HepG2 (cell line): ENCODE results near the gene SCRN3. TPM values are rescaled to one million over a fixed set of nuclear protein-coding genes. Genes with fewer than 3 reads are reported as not detected.

Source experiments
- BCL3 ChIP-seq: sonication (generic); formaldehyde crosslinking; IDR thresholded peaks from 2 replicates; pipeline ENCODE4 v1.5.1; 2020; ENCODE audit warnings: mild to moderate bottlenecking, missing genetic modification reagents, moderate library complexity
- CREBL2 ChIP-seq: sonication (generic); formaldehyde crosslinking; IDR thresholded peaks from 2 replicates; pipeline ENCODE4 v1.8.1; 2023; ENCODE audit warnings: missing genetic modification reagents, mild to moderate bottlenecking, borderline replicate concordance
- GATAD1 ChIP-seq: IDR thresholded peaks from 2 replicates; pipeline ENCODE4 v1.6.1; 2016; ENCODE audit warnings: missing genetic modification reagents, missing compliant biosample characterization
- HES4 ChIP-seq: sonication (generic); formaldehyde crosslinking; IDR thresholded peaks from 2 replicates; pipeline ENCODE4 v1.9.0; 2021; ENCODE audit warnings: mild to moderate bottlenecking, missing genetic modification reagents, borderline replicate concordance
- MYC ChIP-seq: sonication (generic); formaldehyde crosslinking; IDR thresholded peaks from 2 replicates; pipeline ENCODE4 v1.9.0; 2021; ENCODE audit warnings: missing genetic modification reagents, borderline replicate concordance
- RBAK ChIP-seq: sonication (generic); formaldehyde crosslinking; IDR thresholded peaks from 2 replicates; pipeline ENCODE4 v1.5.1; 2020; ENCODE audit warnings: mild to moderate bottlenecking, missing genetic modification reagents
- SATB2 ChIP-seq: sonication (generic); formaldehyde crosslinking; IDR thresholded peaks from 2 replicates; pipeline ENCODE4 v1.5.0; 2020; ENCODE audit warnings: missing genetic modification reagents
- SMAD3 ChIP-seq: sonication (generic); formaldehyde crosslinking; IDR thresholded peaks from 2 replicates; pipeline ENCODE4 v1.4.0; 2020; ENCODE audit warnings: missing genetic modification reagents
- SMARCC2 ChIP-seq: fragments of 450-650 bp; IDR thresholded peaks from 2 replicates; pipeline ENCODE4 v1.6.1; 2017; ENCODE audit warnings: antibody characterized with exemption, mild to moderate bottlenecking
- TFDP1 ChIP-seq: IDR thresholded peaks from 2 replicates; pipeline ENCODE4 v1.6.1; 2016; ENCODE audit warnings: missing compliant biosample characterization, missing genetic modification reagents, borderline replicate concordance
- TFDP2 ChIP-seq: sonication (generic); formaldehyde crosslinking; IDR thresholded peaks from 2 replicates; pipeline ENCODE4 v1.4.0; 2020; ENCODE audit warnings: missing genetic modification reagents
- ZBTB39 ChIP-seq: sonication (generic); formaldehyde crosslinking; IDR thresholded peaks from 2 replicates; pipeline ENCODE4 v1.5.0; 2020; ENCODE audit warnings: missing genetic modification reagents
- ZNF34 ChIP-seq: sonication (generic); formaldehyde crosslinking; IDR thresholded peaks from 2 replicates; pipeline ENCODE4 v1.4.0; 2020; ENCODE audit warnings: mild to moderate bottlenecking, missing genetic modification reagents, borderline replicate concordance
- ZNF383 ChIP-seq: sonication (generic); formaldehyde crosslinking; IDR thresholded peaks from 2 replicates; pipeline ENCODE4 v1.4.0; 2020; ENCODE audit warnings: missing genetic modification reagents, mild to moderate bottlenecking, borderline replicate concordance
- ZNF572 ChIP-seq: sonication (generic); formaldehyde crosslinking; IDR thresholded peaks from 2 replicates; pipeline ENCODE4 v1.5.1; 2020; ENCODE audit warnings: mild to moderate bottlenecking, missing genetic modification reagents
- ZNF780A ChIP-seq: sonication (generic); formaldehyde crosslinking; IDR thresholded peaks from 2 replicates; pipeline ENCODE4 v1.8.0; 2022; ENCODE audit warnings: mild to moderate bottlenecking, missing genetic modification reagents, moderate library complexity
- polyA plus RNA-seq, 8 experiments: library from polyadenylated mRNA; depleted of rRNA in 3 of 8; stranded (reverse) in 7 of 8; unstranded in 1 of 8; fragments of >200 nt; fragmentation: Illumina TruSeq in 4 of 8; extraction: Trizol in 4 of 8; gene quantifications; 2 replicates each; pipeline versions ENCODE4 v1.2.1 to v1.2.3, GENCODE V29; 2011 to 2016; ENCODE audit warnings: low read depth in 4 of 8, missing spikeins in 1 of 8, mixed read lengths in 1 of 8; ENCODE audit not compliant: insufficient read depth in 1 of 8
- total RNA-seq, 5 experiments: library from RNA; depleted of rRNA; stranded (reverse); fragments of >200 nt; fragmentation: Illumina TruSeq; extraction: Trizol; gene quantifications; 2 replicates each; pipeline ENCODE4 v1.2.3, GENCODE V29; 2016; ENCODE audit warnings: low read depth in 1 of 5
- TF ChIP-seq, protein P1 (sequence below): sonication (generic); formaldehyde crosslinking; IDR thresholded peaks from 2 replicates; pipeline ENCODE4 v1.4.0; 2020; ENCODE audit warnings: missing genetic modification reagents
- TF ChIP-seq, protein P2 (sequence below): sonication (generic); formaldehyde crosslinking; IDR thresholded peaks from 2 replicates; pipeline ENCODE4 v1.5.0; 2020; ENCODE audit warnings: missing genetic modification reagents, mild to moderate bottlenecking, borderline replicate concordance
- TF ChIP-seq, protein P3 (sequence below): sonication (generic); formaldehyde crosslinking; IDR thresholded peaks from 2 replicates; pipeline ENCODE4 v1.5.0; 2020; ENCODE audit warnings: missing genetic modification reagents, mild to moderate bottlenecking, borderline replicate concordance

Gene SCRN3
- total and polyA plus RNA-seq, 2 of the 13 experiments (the other 11 are each of a cell fraction or from before 2014, with no cell fraction given) = 6.6 to 11.3 TPM

DNA sequence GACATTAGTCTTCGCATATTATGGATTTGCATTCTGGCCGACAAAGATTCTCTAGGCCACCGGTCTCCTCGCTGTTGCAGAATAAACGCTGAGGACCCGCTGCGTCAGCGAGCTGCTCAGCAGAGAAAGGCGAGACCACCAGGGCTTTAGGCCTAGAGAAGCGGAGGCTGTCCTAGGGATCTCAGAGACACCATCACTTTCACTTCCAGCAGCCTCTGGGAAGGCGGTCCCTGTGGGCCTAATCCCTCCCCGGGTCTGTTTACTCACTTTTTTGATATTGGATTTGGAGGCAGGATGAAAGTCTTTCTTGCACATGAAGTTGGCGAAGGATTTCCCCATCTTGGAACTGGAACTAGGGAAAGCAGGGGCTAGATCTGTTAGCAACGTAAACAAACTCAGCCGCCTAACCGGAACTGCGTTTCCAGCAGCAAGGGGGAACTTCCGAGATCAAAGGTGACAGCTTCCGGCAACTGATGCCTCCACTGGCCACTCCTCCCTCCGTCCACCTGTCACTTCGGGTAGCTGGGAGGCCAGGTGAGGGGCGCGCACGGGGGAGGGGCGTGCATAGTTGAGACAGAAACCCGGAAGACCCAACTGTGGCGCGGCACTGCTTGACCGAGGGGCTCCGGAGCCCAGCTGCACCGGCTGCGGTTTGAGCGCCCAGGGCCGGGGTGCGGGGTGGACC lies at the start of gene SCRN3 (continued):
- TF ChIP-seq TFDP2 (peak; percentile 64), SATB2 (CRISPR knock-in tag) (peak; percentile 55; the same call in 1 of the 2 replicates), ZNF34 (no peak), ZNF572 (CRISPR knock-in tag) (no peak), TFDP1 (CRISPR knock-in tag) (0 out of 2 replicates have a peak, but pooled peaks have one; percentile 0), ZBTB39 (CRISPR knock-in tag) (no peak), GATAD1 (CRISPR knock-in tag) (peak; percentile 96), CREBL2 (CRISPR knock-in tag) (no peak; the same call in 1 of the 2 replicates), SMAD3 (peak; percentile 3; the same call in 1 of the 2 replicates), BCL3 (CRISPR knock-in tag) (peak; percentile 31; the same call in 1 of the 2 replicates), MYC (peak; percentile 69; the same call in 1 of the 2 replicates), ZNF780A (CRISPR knock-in tag) (no peak), RBAK (CRISPR knock-in tag) (no peak), SMARCC2 (no peak), ZNF383 (no peak), HES4 (CRISPR knock-in tag) (0 out of 2 replicates have a peak, but pooled peaks have one; percentile 35)
- TF ChIP-seq, protein P1, sequence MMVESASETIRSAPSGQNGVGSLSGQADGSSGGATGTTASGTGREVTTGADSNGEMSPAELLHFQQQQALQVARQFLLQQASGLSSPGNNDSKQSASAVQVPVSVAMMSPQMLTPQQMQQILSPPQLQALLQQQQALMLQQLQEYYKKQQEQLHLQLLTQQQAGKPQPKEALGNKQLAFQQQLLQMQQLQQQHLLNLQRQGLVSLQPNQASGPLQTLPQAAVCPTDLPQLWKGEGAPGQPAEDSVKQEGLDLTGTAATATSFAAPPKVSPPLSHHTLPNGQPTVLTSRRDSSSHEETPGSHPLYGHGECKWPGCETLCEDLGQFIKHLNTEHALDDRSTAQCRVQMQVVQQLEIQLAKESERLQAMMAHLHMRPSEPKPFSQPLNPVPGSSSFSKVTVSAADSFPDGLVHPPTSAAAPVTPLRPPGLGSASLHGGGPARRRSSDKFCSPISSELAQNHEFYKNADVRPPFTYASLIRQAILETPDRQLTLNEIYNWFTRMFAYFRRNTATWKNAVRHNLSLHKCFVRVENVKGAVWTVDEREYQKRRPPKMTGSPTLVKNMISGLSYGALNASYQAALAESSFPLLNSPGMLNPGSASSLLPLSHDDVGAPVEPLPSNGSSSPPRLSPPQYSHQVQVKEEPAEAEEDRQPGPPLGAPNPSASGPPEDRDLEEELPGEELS = peak; percentile 70
- TF ChIP-seq, protein P2, sequence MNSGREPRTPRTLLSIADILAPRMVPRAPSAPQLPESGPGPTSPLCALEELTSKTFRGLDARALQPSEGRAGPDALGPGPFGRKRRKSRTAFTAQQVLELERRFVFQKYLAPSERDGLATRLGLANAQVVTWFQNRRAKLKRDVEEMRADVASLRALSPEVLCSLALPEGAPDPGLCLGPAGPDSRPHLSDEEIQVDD (CRISPR knock-in tag) = no peak; the same call in 1 of the 2 replicates
- TF ChIP-seq, protein P3, sequence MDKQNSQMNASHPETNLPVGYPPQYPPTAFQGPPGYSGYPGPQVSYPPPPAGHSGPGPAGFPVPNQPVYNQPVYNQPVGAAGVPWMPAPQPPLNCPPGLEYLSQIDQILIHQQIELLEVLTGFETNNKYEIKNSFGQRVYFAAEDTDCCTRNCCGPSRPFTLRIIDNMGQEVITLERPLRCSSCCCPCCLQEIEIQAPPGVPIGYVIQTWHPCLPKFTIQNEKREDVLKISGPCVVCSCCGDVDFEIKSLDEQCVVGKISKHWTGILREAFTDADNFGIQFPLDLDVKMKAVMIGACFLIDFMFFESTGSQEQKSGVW = no peak
